ENCODE measurements around the gene TRMO.
A peak's percentile ranks its signal among the peaks of the same experiment; 100 is the strongest.

TRMO gene

DNA sequence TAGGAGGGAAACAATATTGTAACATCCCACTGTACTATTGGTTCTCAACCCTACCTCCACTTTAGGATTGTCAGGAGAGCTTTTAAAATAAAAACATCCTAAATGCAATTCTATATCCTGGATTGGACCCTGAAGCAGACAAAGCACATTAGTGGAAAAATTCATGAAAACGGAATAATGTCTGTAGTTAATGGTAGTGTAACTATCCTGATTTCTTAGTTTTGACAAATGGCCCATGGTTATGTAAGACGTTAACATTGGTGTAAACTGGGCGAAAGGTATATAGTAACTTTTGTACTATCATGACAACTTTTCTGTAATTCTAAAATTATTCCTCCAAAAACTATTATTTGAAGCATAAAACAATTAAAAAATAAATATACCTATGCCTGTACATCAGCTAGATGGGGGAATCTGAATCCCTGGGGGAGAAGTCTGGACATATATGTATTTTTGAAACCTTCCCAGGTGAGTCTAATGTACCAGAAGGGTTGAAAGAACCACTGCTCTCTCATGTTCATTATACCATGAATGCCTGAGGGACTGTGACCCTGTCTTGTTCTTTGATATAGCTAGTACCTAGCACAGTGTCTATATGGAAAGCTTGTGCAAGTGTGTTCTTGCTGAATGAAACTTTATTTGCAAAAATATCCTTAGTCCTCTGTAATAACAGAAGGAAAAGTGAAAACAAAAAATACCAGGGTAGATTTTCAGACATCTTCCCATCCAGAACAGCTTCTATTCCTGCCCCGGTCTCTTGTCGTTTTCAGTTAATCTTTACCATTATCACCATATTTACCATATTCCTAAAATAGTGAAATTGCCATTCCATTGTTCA is 3.4 kb upstream of the TRMO start:
- no peaks in the 10 kb centered on the region for H3K9me3 ChIP-seq (replicated peaks in 1 of 11)
- H3K4me3 ChIP-seq: no peak overlapping the region
- H3K27ac ChIP-seq: no peak overlapping the region
- H4K20me1 ChIP-seq: no peaks in the 10 kb centered on the region
- no peaks in the 10 kb centered on the region for H3K27me3 ChIP-seq
- peaks cover 28 to 37% (median 32%) of the 10 kb centered on the region in 10 experiments for H3K4me1 ChIP-seq
- 0 out of 22 replicates have a peak, but pooled peaks of 1 of the 11 experiments have one; percentile 3 for TF ChIP-seq Cebpa-rat (IDR thresholded peaks at IDR 0.05)
- no peak overlapping the region for H3K9ac ChIP-seq
- H3K36me3 ChIP-seq: no peaks in the 10 kb centered on the region
- H3K4me2 ChIP-seq: 0 out of 22 replicates have a peak overlapping the region, but pooled peaks of 1 of the 11 experiments have one; percentile 92

DNA sequence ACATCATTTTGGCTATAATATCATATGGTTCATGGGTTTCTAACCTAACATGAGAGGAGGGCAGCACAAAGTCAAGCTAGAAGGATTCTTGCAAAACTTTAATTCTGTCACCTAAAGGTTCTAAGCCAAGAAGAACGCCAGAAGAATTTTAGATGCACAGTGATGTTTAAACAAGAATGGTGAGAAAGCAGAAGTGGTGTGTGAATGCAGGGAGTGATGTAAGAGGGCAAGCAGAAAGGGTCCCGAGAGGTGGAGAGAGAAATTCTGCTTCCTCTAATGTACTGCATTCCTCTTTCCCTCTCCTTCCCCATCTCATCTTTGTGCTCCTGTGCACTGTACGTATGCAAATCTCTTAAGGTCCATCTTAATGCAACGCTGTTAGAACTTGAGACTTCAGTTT is 2.1 kb upstream of the TRMO start:
- TF ChIP-seq Cebpa-rat (IDR thresholded peaks at IDR 0.05): no peak
- Histone ChIP-seq H3K4me1 (peaks cover 34 to 49% (median 38%) of the 10 kb centered on the region in 10 experiments), H3K9ac (peak overlapping the region in 10 of 11 experiments; percentile 6 to 95 (median 40); a peak in 12 of 22 replicates), H4K20me1 (no peaks in the 10 kb centered on the region), H3K36me3 (no peaks in the 10 kb centered on the region), H3K27me3 (no peaks in the 10 kb centered on the region), H3K4me3 (peak overlapping the region in 2 of 10 experiments; percentile 58 to 59; a peak in 2 of 20 replicates), H3K27ac (peak overlapping the region in 8 of 11 experiments; percentile 4 to 99 (median 45); a peak in 11 of 22 replicates), H3K9me3 (replicated peaks in 1 of 11) (no peaks in the 10 kb centered on the region), H3K4me2 (peak overlapping the region; percentile 30 to 94 (median 85); a peak in 20 of 22 replicates)

- no peaks in the 10 kb centered on the region for H3K36me3 ChIP-seq
- peaks cover 34 to 53% (median 38%) of the 10 kb centered on the region in 10 experiments for H3K4me1 ChIP-seq
- H3K9me3 ChIP-seq (replicated peaks in 1 of 11): no peaks in the 10 kb centered on the region
- peak overlapping the region in 7 of 11 experiments; percentile 60 to 99 (median 91); a peak in 10 of 22 replicates for H3K27ac ChIP-seq
- peak overlapping the region; percentile 69 to 95 (median 88); a peak in 21 of 22 replicates for H3K4me2 ChIP-seq
- no peaks in the 10 kb centered on the region for H3K27me3 ChIP-seq
- no peak for TF ChIP-seq Cebpa-rat (IDR thresholded peaks at IDR 0.05)
- H3K4me3 ChIP-seq: peak overlapping the region; percentile 38 to 76 (median 58); a peak in 17 of 20 replicates
- peak overlapping the region in 10 of 11 experiments; percentile 26 to 95 (median 70); a peak in 11 of 22 replicates for H3K9ac ChIP-seq
- no peaks in the 10 kb centered on the region for H4K20me1 ChIP-seq
Measured at GRCh38 chr9:97923529-97924108, 1.3 kb upstream of the TRMO start.

DNA sequence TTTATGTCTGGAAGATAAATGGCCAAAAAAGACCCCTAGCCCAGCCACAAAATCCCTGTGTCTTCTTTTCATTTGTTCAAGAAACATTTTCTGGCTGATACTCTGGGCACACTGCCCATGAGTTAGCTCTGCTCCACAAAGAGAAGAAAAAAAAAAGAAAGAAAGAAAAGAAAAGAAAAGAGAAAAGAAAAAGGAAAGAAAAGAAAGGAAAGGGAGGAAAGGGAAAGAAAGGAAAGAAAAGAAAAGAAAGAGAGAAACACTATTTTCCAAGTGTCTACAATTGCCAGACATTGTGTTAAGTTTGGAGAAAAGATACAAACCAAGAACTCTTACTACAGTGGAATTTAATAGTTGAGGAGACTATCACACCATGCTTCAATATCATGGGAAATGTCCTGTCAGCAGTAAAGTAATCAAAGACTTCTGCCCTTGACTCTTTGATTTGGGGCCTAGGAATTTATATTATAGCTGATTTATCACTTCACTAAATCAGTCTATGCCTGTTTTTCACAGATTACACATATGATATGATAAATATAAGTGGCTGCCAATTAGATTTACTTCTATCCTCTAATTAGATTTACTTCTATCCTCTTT is 3.0 kb downstream of the TRMO start:
- H3K4me1 ChIP-seq: peaks cover 25 to 41% (median 32%) of the 10 kb centered on the region in 10 experiments
- H3K4me3 ChIP-seq: no peak overlapping the region
- no peaks in the 10 kb centered on the region for H3K9me3 ChIP-seq (replicated peaks in 1 of 11)
- H4K20me1 ChIP-seq: no peaks in the 10 kb centered on the region
- no peaks in the 10 kb centered on the region for H3K27me3 ChIP-seq
- peaks cover 11 to 24% (median 17%) of the 10 kb centered on the region in 11 experiments; a peak in 21 of 22 replicates for H3K36me3 ChIP-seq
- H3K27ac ChIP-seq: no peak overlapping the region
- peak overlapping the region in 2 of 11 experiments; percentile 84 to 87; a peak in 3 of 22 replicates for H3K4me2 ChIP-seq
- no peak overlapping the region for H3K9ac ChIP-seq
- TF ChIP-seq Cebpa-rat (IDR thresholded peaks at IDR 0.05): no peak

GRCh38 chr9:97918611-97919010 is 3.7 kb downstream of the TRMO start:
- no peak overlapping the region for H3K9ac ChIP-seq
- TF ChIP-seq Cebpa-rat (IDR thresholded peaks at IDR 0.05): no peak
- H3K4me2 ChIP-seq: no peak overlapping the region
- no peaks in the 10 kb centered on the region for H3K9me3 ChIP-seq (replicated peaks in 1 of 11)
- no peaks in the 10 kb centered on the region for H3K27me3 ChIP-seq
- H3K27ac ChIP-seq: no peak overlapping the region
- no peak overlapping the region for H3K4me3 ChIP-seq
- H3K4me1 ChIP-seq: peaks cover 20 to 36% (median 28%) of the 10 kb centered on the region in 10 experiments
- no peaks in the 10 kb centered on the region for H4K20me1 ChIP-seq
- H3K36me3 ChIP-seq: peaks cover 15 to 31% (median 24%) of the 10 kb centered on the region in 11 experiments; a peak in 21 of 22 replicates

- Histone ChIP-seq H3K4me3 (no peak overlapping the region), H3K27me3 (no peaks in the 10 kb centered on the region), H3K4me2 (no peak overlapping the region), H3K9me3 (replicated peaks in 1 of 11) (no peaks in the 10 kb centered on the region), H3K27ac (no peak overlapping the region), H3K36me3 (peaks cover 63 to 91% (median 78%) of the 10 kb centered on the region in 11 experiments), H3K9ac (no peak overlapping the region), H4K20me1 (peaks cover 0 to 19% (median 6%) of the 10 kb centered on the region in 11 experiments; a peak in 6 of 22 replicates), H3K4me1 (peaks cover 9 to 27% (median 22%) of the 10 kb centered on the region in 10 experiments)
- no peak for TF ChIP-seq Cebpa-rat (IDR thresholded peaks at IDR 0.05)
Measured at GRCh38 chr9:97911970-97912369, 10.3 kb downstream of the TRMO start.

DNA sequence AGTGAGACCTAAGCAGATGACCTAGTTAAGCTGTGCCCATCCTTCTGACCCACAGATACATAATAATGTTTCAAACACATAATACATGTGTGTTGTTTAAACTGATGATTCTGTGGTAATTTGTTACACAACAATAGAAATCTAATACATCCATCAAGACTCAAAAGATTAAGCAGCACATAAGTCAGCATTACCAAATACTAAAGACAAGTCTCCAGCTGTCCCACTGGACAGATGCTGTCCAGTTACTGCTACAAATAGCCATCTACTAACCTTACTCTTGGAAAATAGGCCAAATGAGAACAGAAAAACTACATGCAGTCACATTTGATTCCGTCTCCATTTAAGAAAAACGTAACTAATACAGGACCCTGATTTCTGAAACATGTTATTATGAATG is 10.8 kb downstream of the TRMO start:
- no peak overlapping the region for H3K9ac ChIP-seq
- H3K36me3 ChIP-seq: peaks cover 63 to 89% (median 78%) of the 10 kb centered on the region in 11 experiments
- TF ChIP-seq Cebpa-rat (IDR thresholded peaks at IDR 0.05): no peak
- no peak overlapping the region for H3K27ac ChIP-seq
- peaks cover 13 to 31% (median 27%) of the 10 kb centered on the region in 10 experiments for H3K4me1 ChIP-seq
- H4K20me1 ChIP-seq: peaks cover 0 to 24% (median 7%) of the 10 kb centered on the region in 11 experiments; a peak in 6 of 22 replicates
- no peaks in the 10 kb centered on the region for H3K9me3 ChIP-seq (replicated peaks in 1 of 11)
- no peak overlapping the region for H3K4me3 ChIP-seq
- no peaks in the 10 kb centered on the region for H3K27me3 ChIP-seq
- no peak overlapping the region for H3K4me2 ChIP-seq

DNA sequence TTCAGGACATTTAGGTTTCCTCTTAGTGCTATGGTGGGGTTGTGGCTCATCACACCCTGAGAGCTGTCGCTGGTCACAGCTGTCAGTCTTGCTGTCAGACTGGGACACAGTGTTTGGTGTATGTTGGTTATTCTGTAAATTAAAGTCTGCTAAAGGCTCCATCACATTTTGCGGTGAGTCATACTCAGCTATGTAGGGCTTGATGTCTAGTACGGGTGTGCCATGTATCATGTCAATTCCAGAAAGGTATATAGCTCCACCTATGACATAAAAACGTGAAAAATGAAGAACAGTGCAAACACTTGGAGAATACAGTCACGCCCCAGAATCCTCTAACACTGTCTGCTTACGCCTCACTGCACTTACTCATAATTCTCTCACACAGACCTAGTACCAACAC is 11.9 kb downstream of the TRMO start:
- Histone ChIP-seq H3K9ac (no peak overlapping the region), H3K9me3 (replicated peaks in 1 of 11) (no peaks in the 10 kb centered on the region), H3K27ac (peak overlapping the region in 1 of 11 experiments; percentile 37; a peak in 1 of 22 replicates), H3K27me3 (no peaks in the 10 kb centered on the region), H3K4me1 (peaks cover 25 to 43% (median 38%) of the 10 kb centered on the region in 10 experiments), H3K4me2 (no peak overlapping the region), H4K20me1 (peaks cover 0 to 35% (median 16%) of the 10 kb centered on the region in 11 experiments; a peak in 11 of 22 replicates), H3K36me3 (peaks cover 54 to 77% (median 70%) of the 10 kb centered on the region in 11 experiments), H3K4me3 (no peak overlapping the region)
- no peak for TF ChIP-seq Cebpa-rat (IDR thresholded peaks at IDR 0.05)

Data from BLaER1 treated with 17β-estradiol and CSF1 and Interleukin-3, amounts not matched to agents 10 nM and 100 nM (cell line).